Mucosa of descending colon (tissue), 3 donors: ENCODE data around the gene LHCGR. TPM values are rescaled to one million over a fixed set of nuclear protein-coding genes. Genes with fewer than 3 reads are reported as not detected.
A peak's percentile ranks its signal among the peaks of the same experiment; 100 is the strongest.

Experiments
- ATAC-seq: fragments of 200-7000 bp; cut with Tn5 transposase; one replicate; pipeline ENCODE4 v1.9.1; 2020; ENCODE audit warnings: mild to moderate bottlenecking, moderate library complexity
- DNase-seq, 3 donors: peaks; one replicate each; pipeline ENCODE4 v3.0.0-alpha.2; 2020
- H3K36me3 ChIP-seq: fragments of 200-600 bp; one replicate; pipeline ENCODE4 v1.8.0; 2021; ENCODE audit warnings: low read depth, mild to moderate bottlenecking
- H3K4me1 ChIP-seq: fragments of 200-600 bp; one replicate; pipeline ENCODE4 v1.8.0; 2021; ENCODE audit warnings: low read depth, mild to moderate bottlenecking
- H3K4me3 ChIP-seq: fragments of 200-600 bp; one replicate; pipeline ENCODE4 v1.8.0; 2021; ENCODE audit warnings: mild to moderate bottlenecking
- H3K9me3 ChIP-seq: fragments of 200-600 bp; one replicate; pipeline ENCODE4 v1.8.0; 2021; ENCODE audit warnings: mild to moderate bottlenecking
- intact Hi-C, 2 donors: fragments of 100-400 bp; cut with DNase I in 1 of 2; cut with micrococcal nuclease in 1 of 2; formaldehyde crosslinking; loops; one replicate each; pipeline versions ENCODE4 v1.11.0 to v1.11.1; 2022; cut with DNase I, micrococcal nuclease
- total RNA-seq, 3 donors: library from RNA; stranded (reverse); fragmentation: NEBNext Ultra II Directional in 2 of 3; extraction: Animal tissue kit (Norgen Biotek cat#: 25700) in 2 of 3; gene quantifications; one replicate each; pipeline versions ENCODE4 v1.2.1 to v1.2.4, GENCODE V29; 2021 to 2023
- TF ChIP-seq, protein P1 (sequence below): fragments of 200-600 bp; IDR thresholded peaks from one replicate; pipeline ENCODE4 v1.8.0; 2022; ENCODE audit warnings: antibody characterized with exemption, mild to moderate bottlenecking
- donor health status: DM: no; HTN: no; CAD: no; lungs with moderate emphysema.
- donor health status: DM: no; HTN: no; CAD: no.
- donor health status: DM: no; HTN: yes; CAD: no.

The LHCGR gene
- total RNA-seq, 3 donors from 2014 or later, result not detected

DNA sequence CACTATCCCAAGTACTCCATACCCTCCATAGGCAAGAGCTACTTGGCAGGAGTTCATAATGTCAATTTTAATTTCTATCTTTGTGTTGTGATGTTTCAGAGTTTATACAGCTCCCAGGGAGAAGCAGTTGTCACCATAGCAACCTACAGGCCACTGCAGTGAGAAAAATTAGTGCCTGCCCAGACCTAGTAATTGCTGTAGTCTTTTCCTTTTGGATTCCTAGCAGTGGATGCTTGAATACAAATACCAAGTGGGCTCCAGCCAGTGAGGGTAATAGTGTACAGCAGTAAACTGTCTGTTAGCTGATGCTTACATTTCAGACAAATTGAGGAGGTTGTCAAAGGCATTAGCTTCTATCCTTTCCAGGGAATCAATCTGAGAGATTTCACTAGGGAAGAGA lies 26.7 kb downstream of the LHCGR start:
- no peaks in the 10 kb centered on the region for H3K9me3 ChIP-seq
- H3K36me3 ChIP-seq, result no peaks in the 10 kb centered on the region
- no peak for ATAC-seq
- TF ChIP-seq, protein P1, sequence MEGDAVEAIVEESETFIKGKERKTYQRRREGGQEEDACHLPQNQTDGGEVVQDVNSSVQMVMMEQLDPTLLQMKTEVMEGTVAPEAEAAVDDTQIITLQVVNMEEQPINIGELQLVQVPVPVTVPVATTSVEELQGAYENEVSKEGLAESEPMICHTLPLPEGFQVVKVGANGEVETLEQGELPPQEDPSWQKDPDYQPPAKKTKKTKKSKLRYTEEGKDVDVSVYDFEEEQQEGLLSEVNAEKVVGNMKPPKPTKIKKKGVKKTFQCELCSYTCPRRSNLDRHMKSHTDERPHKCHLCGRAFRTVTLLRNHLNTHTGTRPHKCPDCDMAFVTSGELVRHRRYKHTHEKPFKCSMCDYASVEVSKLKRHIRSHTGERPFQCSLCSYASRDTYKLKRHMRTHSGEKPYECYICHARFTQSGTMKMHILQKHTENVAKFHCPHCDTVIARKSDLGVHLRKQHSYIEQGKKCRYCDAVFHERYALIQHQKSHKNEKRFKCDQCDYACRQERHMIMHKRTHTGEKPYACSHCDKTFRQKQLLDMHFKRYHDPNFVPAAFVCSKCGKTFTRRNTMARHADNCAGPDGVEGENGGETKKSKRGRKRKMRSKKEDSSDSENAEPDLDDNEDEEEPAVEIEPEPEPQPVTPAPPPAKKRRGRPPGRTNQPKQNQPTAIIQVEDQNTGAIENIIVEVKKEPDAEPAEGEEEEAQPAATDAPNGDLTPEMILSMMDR, result no peak
- intact Hi-C loops, result loop anchor here in 1 of 2 donors (10.0 kb wide), 1 partner anchor 124 kb away; no protein-coding TSS in a partner anchor
- DNase-seq, result no peak
- H3K4me3 ChIP-seq, result no peak overlapping the region
- no peaks in the 10 kb centered on the region for H3K4me1 ChIP-seq

DNA sequence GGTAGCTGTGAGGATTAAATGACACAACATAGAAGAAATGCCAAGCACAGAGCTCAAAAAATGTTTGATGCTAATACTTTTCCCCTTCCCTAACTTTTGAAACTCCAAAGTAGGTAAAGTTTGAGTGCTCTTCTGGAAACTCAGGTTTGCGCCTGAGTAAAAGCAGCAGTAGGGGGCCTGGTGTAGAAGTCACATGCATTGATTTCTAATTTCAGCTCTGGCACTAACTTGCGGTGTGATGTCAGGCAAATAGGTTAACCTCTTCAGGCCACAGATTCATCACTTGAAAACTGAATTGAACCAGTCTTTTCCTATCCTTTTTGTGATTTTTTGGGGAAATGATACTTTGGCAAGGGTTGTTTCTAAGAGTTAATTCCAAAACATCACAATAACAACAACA lies 27.2 kb downstream of the LHCGR start:
- Histone ChIP-seq H3K4me3 (no peak overlapping the region), H3K36me3 (no peaks in the 10 kb centered on the region), H3K9me3 (no peaks in the 10 kb centered on the region), H3K4me1 (no peaks in the 10 kb centered on the region)
- no peak for ATAC-seq
- TF ChIP-seq, protein P1, result no peak
- intact Hi-C loops, result loop anchor here in 1 of 2 donors (10.0 kb wide), 1 partner anchor 123 kb away; no protein-coding TSS in a partner anchor
- DNase-seq, result no peak

DNA sequence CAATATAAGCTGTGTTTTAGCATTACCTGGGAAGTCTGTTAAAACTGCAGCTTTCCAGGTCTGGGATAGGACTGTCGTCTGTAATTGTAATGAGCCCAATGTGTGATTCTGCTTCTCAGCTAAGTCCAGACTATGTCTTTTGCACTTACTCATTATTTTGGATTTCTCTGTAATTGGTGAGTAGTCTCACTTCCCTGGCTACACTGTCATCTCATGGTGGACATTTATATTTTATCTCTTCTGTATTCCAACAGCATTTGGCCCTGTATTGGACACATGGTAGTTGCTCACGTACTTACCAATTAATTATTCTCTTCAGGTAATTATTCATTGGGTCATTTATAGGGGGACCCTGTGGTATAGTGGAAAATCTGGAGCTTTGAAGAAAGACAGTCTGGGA lies 28.0 kb downstream of the LHCGR start:
- no peaks in the 10 kb centered on the region for H3K9me3 ChIP-seq
- intact Hi-C loops, result loop anchor here in 1 of 2 donors (10.0 kb wide), 1 partner anchor 123 kb away; no protein-coding TSS in a partner anchor
- DNase-seq, result no peak
- no peaks in the 10 kb centered on the region for H3K36me3 ChIP-seq
- no peaks in the 10 kb centered on the region for H3K4me1 ChIP-seq
- no peak overlapping the region for H3K4me3 ChIP-seq
- peak; percentile 25 for ATAC-seq
- TF ChIP-seq, protein P1, result no peak

DNA sequence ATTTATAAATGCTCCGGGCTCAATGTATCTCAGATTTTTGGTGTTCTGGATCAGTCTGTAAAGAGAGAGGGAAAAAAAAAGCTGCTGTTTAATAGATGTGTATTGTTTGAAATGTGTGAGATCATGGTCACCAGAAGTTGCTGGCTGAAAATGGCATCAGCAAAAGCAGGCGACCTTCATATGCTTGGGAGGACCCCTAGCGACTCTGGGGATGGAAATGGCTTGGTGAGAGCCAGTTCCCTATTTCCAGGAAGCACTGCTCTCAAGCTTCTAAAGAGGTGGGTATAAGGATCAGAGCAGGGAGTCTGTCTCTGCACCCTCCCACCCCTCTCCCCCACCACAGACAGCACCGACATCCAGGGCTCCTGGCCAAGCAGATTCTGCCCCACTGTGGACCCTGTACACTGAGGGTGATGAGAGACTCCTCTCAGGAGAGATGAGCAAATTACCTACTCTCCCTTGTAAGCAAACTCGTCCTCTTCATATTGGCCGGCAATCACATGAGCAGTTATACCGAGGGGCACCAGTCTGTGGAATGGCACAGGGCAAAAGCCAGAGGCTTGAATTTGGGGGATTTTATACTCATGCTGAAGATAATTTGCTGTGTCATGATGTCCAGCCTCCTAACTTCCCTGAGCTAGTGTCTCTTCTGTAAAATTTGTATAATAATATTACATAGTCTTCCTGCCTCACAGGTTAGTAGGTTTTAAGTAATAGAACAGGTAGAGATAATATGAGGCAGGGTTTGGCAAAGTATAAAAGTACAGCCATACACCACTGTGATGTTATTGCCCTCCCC lies 29.6 kb downstream of the LHCGR start:
- no peak for ATAC-seq
- Histone ChIP-seq H3K4me1 (no peaks in the 10 kb centered on the region), H3K36me3 (no peaks in the 10 kb centered on the region), H3K4me3 (no peak overlapping the region), H3K9me3 (no peaks in the 10 kb centered on the region)
- TF ChIP-seq, protein P1, result no peak
- intact Hi-C loops, result loop anchor here in 1 of 2 donors (10.0 kb wide), 1 partner anchor 121 kb away; no protein-coding TSS in a partner anchor
- no peak for DNase-seq

DNA sequence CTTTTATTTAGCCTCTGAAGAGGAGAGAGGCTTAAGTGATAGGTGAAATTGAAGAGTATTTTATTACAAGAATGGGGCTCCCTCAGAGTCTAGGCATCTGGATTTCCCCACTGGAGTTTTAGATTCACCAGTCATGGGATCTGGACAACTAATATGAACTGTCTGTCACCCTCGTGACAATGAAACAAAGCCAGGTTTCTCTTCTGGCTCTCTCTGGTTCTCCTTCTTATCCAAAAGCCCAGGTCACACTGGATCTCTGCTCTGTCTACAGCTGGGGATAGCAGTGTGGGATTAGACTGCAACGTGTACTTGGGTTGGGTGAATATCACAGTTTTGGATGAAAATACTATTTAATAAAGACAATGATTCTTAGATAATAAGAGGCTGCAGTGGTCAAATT lies 31.2 kb downstream of the LHCGR start:
- no peak for DNase-seq
- Histone ChIP-seq H3K36me3 (no peaks in the 10 kb centered on the region), H3K4me3 (no peak overlapping the region), H3K9me3 (no peaks in the 10 kb centered on the region), H3K4me1 (no peaks in the 10 kb centered on the region)
- TF ChIP-seq, protein P1, result no peak
- intact Hi-C loops, result loop anchor here in 1 of 2 donors (10.0 kb wide), 1 partner anchor 119 kb away; no protein-coding TSS in a partner anchor
- no peak for ATAC-seq
